GM12892 (cell line): ENCODE data around the gene AFDN.

Experiments
- POLR2A ChIP-seq: IDR thresholded peaks from 2 replicates; pipeline ENCODE4 v1.6.1; 2011; ENCODE audit warnings: low read depth, low read length, control low read depth
- POLR2AphosphoS5 ChIP-seq: IDR thresholded peaks from 2 replicates; pipeline ENCODE4 v1.6.1; 2011; ENCODE audit warnings: low read depth, low read length, control low read depth

GRCh38 chr6:167933290-167933689 is 106.6 kb downstream of the AFDN start:
- TF ChIP-seq POLR2A (no peak), POLR2AphosphoS5 (no peak)
